ENCODE data around the gene LRRC32. TPM values are rescaled to one million over a fixed set of nuclear protein-coding genes. Genes with fewer than 3 reads are reported as not detected.

Gene LRRC32
- total RNA-seq, 4 donors from 2014 or later, result 14.5 to 35.5 (median 23.4) TPM

DNA sequence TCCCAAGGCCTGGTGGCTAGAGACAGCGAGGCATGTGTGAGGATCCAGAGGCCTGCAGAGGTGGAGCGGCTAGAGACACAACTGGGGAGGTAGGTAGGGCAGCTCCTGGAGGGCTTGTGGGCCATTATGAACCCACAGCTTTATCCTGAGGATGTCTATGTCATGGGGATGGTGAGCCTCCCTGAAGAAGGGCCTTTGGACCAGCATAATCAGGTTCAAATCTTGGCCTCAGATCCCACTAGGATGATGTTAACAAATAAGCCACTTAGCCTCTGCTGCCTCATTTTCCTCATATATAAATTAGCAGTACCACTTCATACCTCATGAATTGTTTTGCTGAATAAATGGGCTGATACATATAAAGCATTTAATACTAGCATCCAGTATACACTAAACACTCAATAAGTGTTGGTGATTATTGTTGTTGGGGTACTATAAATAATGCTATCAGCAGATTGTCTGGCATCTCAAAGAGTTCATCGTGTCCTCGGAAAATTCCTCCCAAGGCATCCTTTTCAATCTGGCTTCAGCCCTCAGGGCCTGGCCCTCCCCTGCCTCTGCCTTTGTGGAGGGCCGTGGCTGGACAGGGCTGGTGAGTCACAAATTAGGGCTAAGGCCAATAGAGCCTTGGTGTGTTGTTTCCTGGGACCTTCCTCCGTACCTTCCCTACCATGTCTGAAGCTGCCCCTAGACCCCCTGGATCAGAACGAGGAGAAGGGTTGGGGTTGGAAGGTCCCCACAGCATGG, 30.9 kb upstream of the LRRC32 start:
- in situ Hi-C loops (cut with MboI; ENCODE audit: low sequenced_read_pairs in 4 of 4), result no loop called here
- TF ChIP-seq, protein P1, sequence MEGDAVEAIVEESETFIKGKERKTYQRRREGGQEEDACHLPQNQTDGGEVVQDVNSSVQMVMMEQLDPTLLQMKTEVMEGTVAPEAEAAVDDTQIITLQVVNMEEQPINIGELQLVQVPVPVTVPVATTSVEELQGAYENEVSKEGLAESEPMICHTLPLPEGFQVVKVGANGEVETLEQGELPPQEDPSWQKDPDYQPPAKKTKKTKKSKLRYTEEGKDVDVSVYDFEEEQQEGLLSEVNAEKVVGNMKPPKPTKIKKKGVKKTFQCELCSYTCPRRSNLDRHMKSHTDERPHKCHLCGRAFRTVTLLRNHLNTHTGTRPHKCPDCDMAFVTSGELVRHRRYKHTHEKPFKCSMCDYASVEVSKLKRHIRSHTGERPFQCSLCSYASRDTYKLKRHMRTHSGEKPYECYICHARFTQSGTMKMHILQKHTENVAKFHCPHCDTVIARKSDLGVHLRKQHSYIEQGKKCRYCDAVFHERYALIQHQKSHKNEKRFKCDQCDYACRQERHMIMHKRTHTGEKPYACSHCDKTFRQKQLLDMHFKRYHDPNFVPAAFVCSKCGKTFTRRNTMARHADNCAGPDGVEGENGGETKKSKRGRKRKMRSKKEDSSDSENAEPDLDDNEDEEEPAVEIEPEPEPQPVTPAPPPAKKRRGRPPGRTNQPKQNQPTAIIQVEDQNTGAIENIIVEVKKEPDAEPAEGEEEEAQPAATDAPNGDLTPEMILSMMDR (IDR thresholded peaks at IDR 0.05 in 4 of 5, conservative IDR thresholded peaks at IDR 0.05 in 1 of 5), result no peak
- TF ChIP-seq POLR2A (IDR thresholded peaks at IDR 0.05), result no peak
- peak in 1 of 2 donors; percentile 50 for ATAC-seq
- intact Hi-C loops (cut with DNase I; ENCODE audit: low total_unique reads), result no loop called here
- H3K4me3 ChIP-seq, result no peak overlapping the region
- H3K36me3 ChIP-seq, result no peaks in the 10 kb centered on the region
- no peaks in the 10 kb centered on the region for H3K27me3 ChIP-seq
- no peak for DNase-seq
- no peaks in the 10 kb centered on the region for H3K4me1 ChIP-seq
- H3K9me3 ChIP-seq, result no peaks in the 10 kb centered on the region
- no peak overlapping the region for H3K27ac ChIP-seq

DNA sequence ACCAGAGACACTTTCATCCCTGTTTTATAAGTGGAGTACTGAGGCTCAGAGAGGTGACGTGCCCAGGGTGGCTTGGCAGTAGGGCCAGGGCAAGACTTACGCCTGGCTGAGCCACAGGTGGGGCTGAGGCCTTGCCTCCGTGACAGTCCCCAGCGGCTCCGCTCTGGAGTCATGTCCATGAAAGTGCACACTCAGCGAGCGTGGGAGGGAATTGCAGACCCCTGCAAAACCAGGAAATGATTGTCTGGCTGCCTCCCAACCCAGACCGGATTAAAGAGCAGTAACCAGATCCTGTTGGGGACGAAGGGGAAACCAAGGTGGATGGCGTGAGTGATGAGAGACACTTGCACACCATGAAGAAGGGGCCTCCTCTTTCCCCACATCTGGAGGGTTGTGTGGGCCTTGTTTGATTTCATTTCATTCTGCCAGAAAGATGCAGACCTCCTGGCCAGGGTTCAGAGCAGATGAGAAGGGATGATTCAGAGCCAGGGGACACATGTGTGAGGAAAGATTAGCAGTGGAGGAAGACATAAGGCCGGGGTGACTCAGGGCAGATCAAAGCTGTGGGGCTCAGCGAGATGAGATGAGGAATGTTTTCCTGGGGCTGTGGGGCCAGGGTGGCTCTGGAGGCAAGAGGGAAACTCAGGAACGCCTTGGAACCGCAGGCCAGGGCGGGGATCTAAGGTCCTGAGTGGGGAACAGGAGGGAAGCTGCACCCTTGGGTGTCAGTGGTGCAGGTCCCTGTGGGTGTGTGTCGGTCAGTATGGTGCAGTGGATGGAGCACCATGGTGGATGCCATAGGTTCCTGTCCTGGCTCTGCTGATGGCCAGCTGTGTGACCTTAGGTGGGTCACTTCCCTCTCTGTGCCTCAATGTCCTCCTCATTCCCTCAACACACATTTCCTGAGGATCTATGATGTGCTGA, 29.9 kb upstream of the LRRC32 start:
- TF ChIP-seq POLR2A (IDR thresholded peaks at IDR 0.05), result no peak
- TF ChIP-seq, protein P1 (IDR thresholded peaks at IDR 0.05 in 4 of 5, conservative IDR thresholded peaks at IDR 0.05 in 1 of 5), result no peak
- Histone ChIP-seq H3K36me3 (no peaks in the 10 kb centered on the region), H3K27me3 (no peaks in the 10 kb centered on the region), H3K4me1 (no peaks in the 10 kb centered on the region), H3K9me3 (no peaks in the 10 kb centered on the region), H3K27ac (no peak overlapping the region), H3K4me3 (no peak overlapping the region)
- in situ Hi-C loops (cut with MboI; ENCODE audit: low sequenced_read_pairs in 4 of 4) (no loop called here), intact Hi-C loops (cut with DNase I; ENCODE audit: low total_unique reads) (no loop called here)
- DNase-seq, result peak; percentile 31 to 39
- ATAC-seq, result peak in 1 of 2 donors; percentile 72

DNA sequence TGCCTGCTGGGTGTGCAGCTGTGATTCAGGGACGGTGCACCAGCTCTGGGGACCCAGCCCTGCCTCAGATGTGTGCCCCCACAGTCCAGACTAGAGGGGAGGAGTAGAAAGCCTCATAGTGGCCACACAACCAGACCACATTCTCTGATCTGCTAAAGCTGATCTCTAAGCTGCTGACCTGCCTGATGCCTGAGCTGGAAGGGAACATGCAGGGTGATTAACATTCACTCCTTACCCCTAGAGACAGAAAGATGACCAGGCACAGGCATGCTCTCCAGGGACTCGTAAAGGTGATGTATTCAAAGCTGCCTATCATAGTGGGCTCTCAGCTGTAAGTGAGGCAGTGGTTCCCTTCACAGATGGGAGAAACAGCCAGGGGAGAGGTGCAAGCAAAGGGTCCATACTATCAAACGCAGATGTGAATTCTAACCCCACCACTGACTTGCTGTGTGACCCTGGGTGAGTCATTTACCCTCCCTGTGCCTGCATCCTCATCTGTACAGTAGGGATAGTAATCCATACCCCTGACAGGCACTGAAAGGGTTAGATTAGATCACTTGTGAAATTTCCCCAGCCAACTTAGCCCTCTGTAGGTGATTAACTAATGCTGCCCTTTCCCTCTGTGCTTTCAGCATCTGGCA, 29.0 kb upstream of the LRRC32 start:
- H3K27ac ChIP-seq, result no peak overlapping the region
- DNase-seq (no peak), ATAC-seq (no peak)
- H3K4me3 ChIP-seq, result no peak overlapping the region
- no peaks in the 10 kb centered on the region for H3K36me3 ChIP-seq
- in situ Hi-C loops (cut with MboI; ENCODE audit: low sequenced_read_pairs in 4 of 4), result loop anchor here in 1 of 4 donors (25.0 kb wide), 1 partner anchor 112 kb away; no protein-coding TSS in a partner anchor
- TF ChIP-seq, protein P1 (IDR thresholded peaks at IDR 0.05 in 4 of 5, conservative IDR thresholded peaks at IDR 0.05 in 1 of 5), result no peak
- TF ChIP-seq POLR2A (IDR thresholded peaks at IDR 0.05), result no peak
- H3K4me1 ChIP-seq, result no peaks in the 10 kb centered on the region
- intact Hi-C loops (cut with DNase I; ENCODE audit: low total_unique reads), result no loop called here
- H3K27me3 ChIP-seq, result no peaks in the 10 kb centered on the region
- no peaks in the 10 kb centered on the region for H3K9me3 ChIP-seq

DNA sequence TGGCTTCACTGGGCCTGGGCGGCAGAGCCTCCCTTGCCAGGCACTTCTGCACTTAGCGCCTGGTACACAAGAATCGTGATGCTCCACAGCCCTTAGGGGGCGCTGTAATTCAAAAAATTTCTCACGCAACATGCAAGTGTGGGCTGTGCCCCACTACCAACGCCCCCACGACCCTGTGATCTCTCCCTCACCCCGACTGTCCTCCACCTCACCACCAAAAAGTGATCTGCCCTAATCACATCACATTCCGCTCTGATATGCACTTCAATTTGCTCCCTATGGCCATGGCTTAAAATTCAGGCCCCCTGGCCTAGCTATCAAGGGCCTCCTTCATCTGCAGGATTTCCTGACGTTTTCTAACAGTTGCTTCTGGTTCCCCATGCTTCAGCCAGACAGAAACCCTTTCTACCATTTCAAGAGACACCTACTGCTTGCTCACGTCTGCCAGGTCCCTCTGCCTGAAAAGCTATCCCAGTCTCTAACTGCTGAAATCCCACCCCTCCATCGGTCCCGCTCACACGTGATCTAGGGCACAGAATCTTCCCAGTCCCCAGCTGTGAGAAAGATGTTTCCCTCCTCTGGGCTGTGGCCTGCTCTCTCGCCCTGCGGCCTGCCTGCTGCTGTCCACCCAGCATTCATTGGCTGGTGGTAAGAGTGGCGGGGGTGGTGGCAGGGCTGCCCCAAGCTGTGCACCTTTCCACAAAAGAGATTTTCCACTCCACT, 27.9 kb upstream of the LRRC32 start:
- TF ChIP-seq, protein P1 (IDR thresholded peaks at IDR 0.05 in 4 of 5, conservative IDR thresholded peaks at IDR 0.05 in 1 of 5), result no peak
- TF ChIP-seq POLR2A (IDR thresholded peaks at IDR 0.05), result no peak
- Histone ChIP-seq H3K27ac (no peak overlapping the region), H3K36me3 (no peaks in the 10 kb centered on the region), H3K9me3 (no peaks in the 10 kb centered on the region), H3K27me3 (no peaks in the 10 kb centered on the region), H3K4me1 (no peaks in the 10 kb centered on the region), H3K4me3 (no peak overlapping the region)
- no peak for DNase-seq
- intact Hi-C loops (cut with DNase I; ENCODE audit: low total_unique reads), result no loop called here
- in situ Hi-C loops (cut with MboI; ENCODE audit: low sequenced_read_pairs in 4 of 4), result loop anchor here in 1 of 4 donors (25.0 kb wide), 1 partner anchor 111 kb away; no protein-coding TSS in a partner anchor
- no peak for ATAC-seq
